Ovary (tissue), 9 donors: ENCODE data around the gene CASKIN2. TPM values are rescaled to one million over a fixed set of nuclear protein-coding genes. Genes with fewer than 3 reads are reported as not detected.

Experiments used
- DNase-seq, 5 donors: peaks; one replicate each; pipeline ENCODE4 v3.0.0-alpha.2; 2019 to 2020
- H3K27ac ChIP-seq, 2 donors: fragments of 200-600 bp; one replicate each; pipeline versions ENCODE4 v1.5.1 to v1.8.0; 2019 to 2022
- H3K27me3 ChIP-seq: fragments of 200-600 bp; one replicate; pipeline ENCODE4 v1.8.0; 2022
- H3K36me3 ChIP-seq: fragments of 200-600 bp; sonication (generic); one replicate; pipeline ENCODE4 v1.5.1; 2019
- H3K4me1 ChIP-seq: one replicate; pipeline ENCODE4 v1.8.1; 2013; ENCODE audit warnings: mild to moderate bottlenecking, moderate library complexity; ENCODE audit not compliant: insufficient read depth
- H3K4me3 ChIP-seq: fragments of 200-600 bp; sonication (generic); one replicate; pipeline ENCODE4 v1.5.1; 2017
- H3K9me3 ChIP-seq, 2 donors: fragments of 200-600 bp in 1 of 2; sonication (generic) in 1 of 2; one replicate each; pipeline versions ENCODE4 v1.5.1 to v1.8.1; 2013 to 2019; ENCODE audit warnings: mild to moderate bottlenecking in 1 of 2, moderate library complexity in 1 of 2
- EP300 ChIP-seq: sonication (generic); formaldehyde crosslinking; IDR thresholded peaks from one replicate; pipeline ENCODE4 v1.6.1; 2017; ENCODE audit warnings: antibody characterized with exemption
- POLR2A ChIP-seq: fragments of 450-650 bp; IDR thresholded peaks from one replicate; pipeline ENCODE4 v1.6.1; 2017; ENCODE audit warnings: antibody characterized with exemption, mild to moderate bottlenecking, moderate library complexity
- WGBS, 3 donors: extraction: QIAGEN DNeasy Blood & Tissue Kit in 1 of 3; methylation state at CpG; one replicate each; pipeline versions ENCODE4 v1.1.5 to v1.1.7; 2013 to 2017; 5-methylcytosine and 5-hydroxymethylcytosine counted together
- intact Hi-C, 4 donors: fragments of 100-400 bp; cut with DNase I; formaldehyde crosslinking; loops; one replicate each; pipeline versions ENCODE4 v1.11.0 to v1.15.1; 2022 to 2023
- polyA plus RNA-seq, 2 donors: library from polyadenylated mRNA; stranded (reverse); fragments of 200-250 nt in 1 of 2; fragments of 350-450 nt in 1 of 2; fragmentation: Illumina TruSeq in 1 of 2; extraction: RNeasy Lipid Tissue Mini Kit (QIAGEN cat#74804) in 1 of 2; gene quantifications; one replicate each; pipeline ENCODE4 v1.2.3, GENCODE V29; 2013 to 2014
- total RNA-seq, 7 donors: library from RNA; depleted of rRNA in 2 of 7; stranded (reverse); fragments of >200 nt in 2 of 7; fragmentation: NEBNext Ultra II Directional in 3 of 7; extraction: Animal tissue kit (Norgen Biotek cat#: 25700) in 3 of 7; gene quantifications; one replicate each; pipeline versions ENCODE4 v1.1.0 to v1.2.4, GENCODE V29; 2016 to 2023
- TF ChIP-seq, protein P1 (sequence below), 3 donors: fragments of 450-650 bp in 2 of 3; fragments of 200-600 bp in 1 of 3; IDR thresholded peaks; one replicate each; pipeline versions ENCODE4 v1.5.1 to v1.8.0; 2016 to 2022; ENCODE audit warnings: antibody characterized with exemption in 3 of 3, mild to moderate bottlenecking in 1 of 3
- donor health status: DM: no; HTN: no; CAD: no; lungs with moderate emphysema.
- donor health status: DM: no; HTN: no; CAD: no.
- donor health status: Bipolar disorder and iron deficiency.
- donor health status: DM: yes; HTN: yes; CAD: no.
- donor health status: DM: no; HTN: no; CAD: no.
- donor health status: DM: yes; HTN: yes; CAD: no.

The CASKIN2 gene
- total and polyA plus RNA-seq, 9 donors, result 9.1 to 58.7 (median 36.8) TPM

DNA sequence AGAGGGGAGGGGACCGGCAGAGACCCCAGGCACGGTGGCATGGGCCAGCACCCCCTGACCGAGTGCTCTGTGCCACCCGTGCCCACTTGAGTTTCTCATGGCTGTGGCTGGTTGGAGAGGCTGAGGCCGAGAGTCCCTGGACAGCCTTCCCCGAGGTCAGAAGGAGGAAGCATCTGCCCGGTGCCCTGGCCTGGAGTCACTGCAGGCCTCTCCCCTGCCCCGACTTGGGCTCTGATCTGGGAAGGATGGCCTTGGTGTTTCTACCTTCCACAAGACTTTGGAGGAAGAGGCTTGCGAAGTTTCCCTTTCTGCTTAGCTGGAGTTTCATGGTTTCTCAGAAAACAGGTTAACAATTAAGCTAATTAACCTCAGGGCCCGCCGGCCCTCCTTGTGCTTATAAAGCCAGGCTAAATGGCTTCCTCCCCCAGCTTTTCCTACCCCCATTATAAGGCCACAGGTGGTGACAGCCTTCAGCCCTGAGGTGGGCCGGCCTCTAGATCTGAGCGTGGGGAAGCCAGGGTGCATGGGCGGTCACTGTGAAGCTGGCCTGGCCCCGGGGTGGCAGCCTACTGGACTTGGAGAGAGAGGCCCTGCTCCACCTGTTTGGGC is 27.5 kb upstream of the CASKIN2 start:
- intact Hi-C loops, result no loop called here
- no peaks in the 10 kb centered on the region for H3K4me1 ChIP-seq
- H3K9me3 ChIP-seq, result no peaks in the 10 kb centered on the region
- WGBS, 3 donors, result 88 to 93% (median 90%) methylated on average over 12 to 15 of the region's 15 CpGs
- H3K36me3 ChIP-seq, result no peaks in the 10 kb centered on the region
- H3K27me3 ChIP-seq, result no peaks in the 10 kb centered on the region
- no peak for DNase-seq
- TF ChIP-seq, protein P1, sequence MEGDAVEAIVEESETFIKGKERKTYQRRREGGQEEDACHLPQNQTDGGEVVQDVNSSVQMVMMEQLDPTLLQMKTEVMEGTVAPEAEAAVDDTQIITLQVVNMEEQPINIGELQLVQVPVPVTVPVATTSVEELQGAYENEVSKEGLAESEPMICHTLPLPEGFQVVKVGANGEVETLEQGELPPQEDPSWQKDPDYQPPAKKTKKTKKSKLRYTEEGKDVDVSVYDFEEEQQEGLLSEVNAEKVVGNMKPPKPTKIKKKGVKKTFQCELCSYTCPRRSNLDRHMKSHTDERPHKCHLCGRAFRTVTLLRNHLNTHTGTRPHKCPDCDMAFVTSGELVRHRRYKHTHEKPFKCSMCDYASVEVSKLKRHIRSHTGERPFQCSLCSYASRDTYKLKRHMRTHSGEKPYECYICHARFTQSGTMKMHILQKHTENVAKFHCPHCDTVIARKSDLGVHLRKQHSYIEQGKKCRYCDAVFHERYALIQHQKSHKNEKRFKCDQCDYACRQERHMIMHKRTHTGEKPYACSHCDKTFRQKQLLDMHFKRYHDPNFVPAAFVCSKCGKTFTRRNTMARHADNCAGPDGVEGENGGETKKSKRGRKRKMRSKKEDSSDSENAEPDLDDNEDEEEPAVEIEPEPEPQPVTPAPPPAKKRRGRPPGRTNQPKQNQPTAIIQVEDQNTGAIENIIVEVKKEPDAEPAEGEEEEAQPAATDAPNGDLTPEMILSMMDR (IDR thresholded peaks at IDR 0.05), result no peak
- TF ChIP-seq POLR2A (no peak), EP300 (no peak)
- H3K4me3 ChIP-seq, result no peak overlapping the region
- no peak overlapping the region for H3K27ac ChIP-seq

DNA sequence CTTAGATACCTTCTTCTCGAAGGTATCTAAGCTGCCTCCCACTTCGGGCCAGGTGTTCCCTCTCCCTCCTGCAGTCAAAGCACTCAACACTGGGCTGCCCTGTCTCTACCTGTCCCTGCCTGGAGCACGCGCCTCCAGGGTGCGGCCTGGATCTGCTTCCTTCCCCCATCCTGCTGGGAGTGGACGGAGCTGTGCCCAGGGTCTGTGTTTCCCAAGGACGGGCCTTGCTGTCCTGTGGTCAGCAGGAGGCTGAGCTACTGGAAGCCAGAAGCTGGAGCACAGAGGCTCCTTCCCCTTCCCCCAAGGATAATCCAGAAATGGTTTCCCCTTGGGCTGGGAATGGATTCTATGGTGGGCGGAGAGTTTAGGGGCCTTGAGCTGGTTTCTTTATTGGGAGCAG is 26.9 kb upstream of the CASKIN2 start:
- no peak for DNase-seq
- H3K36me3 ChIP-seq, result no peaks in the 10 kb centered on the region
- H3K4me1 ChIP-seq, result no peaks in the 10 kb centered on the region
- no peak overlapping the region for H3K27ac ChIP-seq
- intact Hi-C loops, result no loop called here
- 91 to 94% (median 93%) methylated on average over 8 of the region's 8 CpGs for WGBS, 3 donors
- TF ChIP-seq, protein P1 (IDR thresholded peaks at IDR 0.05), result no peak
- TF ChIP-seq EP300, result no peak
- TF ChIP-seq POLR2A, result no peak
- no peaks in the 10 kb centered on the region for H3K9me3 ChIP-seq
- H3K4me3 ChIP-seq, result no peak overlapping the region
- H3K27me3 ChIP-seq, result no peaks in the 10 kb centered on the region

DNA sequence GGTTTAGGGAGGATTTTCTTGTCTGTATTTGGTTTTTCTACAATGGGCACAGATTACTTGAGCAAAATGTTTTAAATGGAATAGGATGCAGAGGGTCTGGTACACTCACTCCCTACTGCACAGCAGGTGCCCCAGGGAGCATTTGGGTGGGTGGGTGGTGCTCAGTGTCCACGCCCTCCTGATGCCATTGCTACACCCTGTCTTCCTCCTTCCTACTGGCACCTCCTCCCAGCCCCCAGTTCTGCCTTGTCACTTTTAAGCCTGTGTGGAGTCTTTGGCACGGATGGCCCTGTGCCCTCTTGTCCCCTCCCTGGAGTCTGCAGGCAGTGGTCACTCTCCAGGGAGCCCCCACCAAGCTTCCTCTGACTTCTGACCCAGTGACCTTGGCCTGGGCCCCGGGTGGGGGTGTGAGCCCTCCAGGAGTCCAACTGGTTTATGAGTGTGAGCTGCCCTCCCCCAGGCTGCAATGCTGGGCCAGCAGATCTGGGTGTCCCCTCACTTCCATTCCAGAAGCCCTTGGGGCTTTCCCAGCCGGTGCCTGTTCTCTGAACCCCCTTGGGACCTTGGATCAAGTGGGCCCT is 25.7 kb upstream of the CASKIN2 start:
- 54 to 68% (median 68%) methylated on average over 4 of the region's 4 CpGs for WGBS, 3 donors
- no peaks in the 10 kb centered on the region for H3K36me3 ChIP-seq
- no peak for DNase-seq
- no peaks in the 10 kb centered on the region for H3K4me1 ChIP-seq
- no peak overlapping the region for H3K4me3 ChIP-seq
- no peak for TF ChIP-seq POLR2A
- TF ChIP-seq, protein P1 (IDR thresholded peaks at IDR 0.05), result no peak
- no peak for TF ChIP-seq EP300
- no peak overlapping the region for H3K27ac ChIP-seq
- H3K9me3 ChIP-seq, result no peaks in the 10 kb centered on the region
- intact Hi-C loops, result no loop called here
- no peaks in the 10 kb centered on the region for H3K27me3 ChIP-seq

DNA sequence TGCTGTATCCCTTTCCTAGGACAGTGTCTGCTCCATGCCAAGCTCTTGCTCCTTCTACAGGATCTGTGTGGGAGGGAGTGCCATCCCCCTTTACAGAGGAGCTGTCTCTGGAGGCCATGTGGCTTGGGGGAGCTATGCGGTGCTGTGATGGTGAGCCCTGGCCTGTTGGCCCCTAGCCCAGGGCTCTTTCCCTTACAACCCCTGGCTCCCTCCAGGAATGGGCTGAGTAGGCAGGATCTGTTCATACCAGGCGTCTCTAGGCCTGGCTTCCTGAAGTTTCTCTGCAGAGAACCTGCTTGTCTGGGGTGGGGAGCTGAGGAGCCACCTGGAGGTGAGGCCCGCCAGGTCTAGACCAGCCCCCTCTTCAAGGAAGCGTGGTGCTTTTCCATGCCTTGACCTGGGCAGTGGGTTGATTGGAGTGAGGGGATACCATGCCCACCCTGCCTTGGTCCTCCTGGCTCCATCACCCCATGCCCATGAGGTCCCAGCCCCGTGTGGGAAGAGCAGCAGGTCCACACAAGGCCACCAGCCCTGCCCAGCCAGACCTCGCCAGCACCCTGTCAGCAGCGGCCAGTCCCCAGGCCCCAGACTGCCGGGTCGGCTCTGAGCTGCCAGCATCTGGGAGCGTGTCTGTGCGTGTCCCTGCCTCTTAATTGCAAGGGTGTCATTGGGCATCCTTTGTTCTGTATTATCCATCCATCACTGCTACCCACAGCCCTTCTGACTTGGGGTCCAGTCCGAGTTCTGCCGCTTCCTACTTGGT is 24.8 kb upstream of the CASKIN2 start:
- Histone ChIP-seq H3K4me1 (no peaks in the 10 kb centered on the region), H3K27ac (no peak overlapping the region), H3K4me3 (no peak overlapping the region), H3K9me3 (no peaks in the 10 kb centered on the region), H3K36me3 (no peaks in the 10 kb centered on the region), H3K27me3 (no peaks in the 10 kb centered on the region)
- no peak for DNase-seq
- 79 to 90% (median 83%) methylated on average over 12 to 13 of the region's 13 CpGs for WGBS, 3 donors
- TF ChIP-seq POLR2A (no peak), EP300 (no peak)
- TF ChIP-seq, protein P1 (IDR thresholded peaks at IDR 0.05), result no peak
- intact Hi-C loops, result loop anchor here in 1 of 4 donors (5.0 kb wide), 1 partner anchor 42 kb away; no protein-coding TSS in a partner anchor
